Gastroesophageal sphincter (tissue), 3 donors: ENCODE data around the gene PHLDB2.

Experiments used
- CTCF ChIP-seq, 4 experiments: fragments of 200-600 bp in 2 of 4; fragments of 450-650 bp in 2 of 4; sonication (generic) in 1 of 4; IDR thresholded peaks; one replicate each; pipeline ENCODE4 v1.5.1; 2017 to 2019; ENCODE audit warnings: antibody characterized with exemption in 4 of 4, mild to moderate bottlenecking in 2 of 4, moderate library complexity in 2 of 4
- POLR2A ChIP-seq, 2 donors: fragments of 450-650 bp; IDR thresholded peaks; one replicate each; pipeline ENCODE4 v1.6.1; 2017; ENCODE audit warnings: antibody characterized with exemption in 2 of 2, mild to moderate bottlenecking in 2 of 2, moderate library complexity in 1 of 2

GRCh38 chr3:111874177-111874820 lies 15.2 kb downstream of the PHLDB2 start:
- TF ChIP-seq CTCF (IDR thresholded peaks at IDR 0.05) (no peak), POLR2A (IDR thresholded peaks at IDR 0.05) (no peak)
